Skin epidermis (tissue), 12 donors: Measurements from ENCODE around the gene CHRNA7.
A peak's percentile ranks its signal among the peaks of the same experiment; 100 is the strongest.

ENCODE experiments used
- H3K27ac ChIP-seq, 21 experiments: fragments of 200-600 bp; sonication (generic) in 11 of 21; one replicate each; pipeline ENCODE4 v1.5.0; 2020; ENCODE audit warnings: mild to moderate bottlenecking in 3 of 21, inconsistent platforms in 2 of 21, moderate library complexity in 2 of 21
- H3K4me3 ChIP-seq, 7 experiments: fragments of 200-600 bp; sonication (generic) in 2 of 7; one replicate each; pipeline ENCODE4 v1.5.0; 2020; ENCODE audit warnings: inconsistent platforms in 2 of 7, mild to moderate bottlenecking in 2 of 7, moderate library complexity in 1 of 7

CHRNA7 gene

GRCh38 chr15:32057876-32058425 is 27.6 kb downstream of the CHRNA7 start:
- no peak overlapping the region for H3K27ac ChIP-seq
- no peak overlapping the region for H3K4me3 ChIP-seq

DNA sequence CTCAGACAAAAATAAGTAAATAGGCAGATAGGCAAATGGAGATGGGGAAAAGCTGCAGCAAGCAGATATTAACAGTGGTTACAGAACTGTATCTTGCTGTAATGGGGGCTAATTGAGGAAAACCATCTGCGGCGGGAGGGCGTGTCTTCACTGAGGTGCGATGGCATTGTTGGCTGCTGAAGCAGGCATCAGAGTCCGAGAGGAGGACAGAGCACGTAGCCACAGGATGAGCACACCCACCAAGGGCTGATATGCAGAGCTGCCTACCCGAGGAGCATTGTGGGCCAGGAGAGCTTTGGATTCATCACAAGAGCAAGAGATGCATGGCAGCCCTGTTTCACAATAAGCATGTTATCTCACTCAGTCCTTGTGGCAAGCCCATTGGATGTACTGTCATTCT is 30.4 kb downstream of the CHRNA7 start:
- Histone ChIP-seq H3K27ac (no peak overlapping the region), H3K4me3 (no peak overlapping the region)

DNA sequence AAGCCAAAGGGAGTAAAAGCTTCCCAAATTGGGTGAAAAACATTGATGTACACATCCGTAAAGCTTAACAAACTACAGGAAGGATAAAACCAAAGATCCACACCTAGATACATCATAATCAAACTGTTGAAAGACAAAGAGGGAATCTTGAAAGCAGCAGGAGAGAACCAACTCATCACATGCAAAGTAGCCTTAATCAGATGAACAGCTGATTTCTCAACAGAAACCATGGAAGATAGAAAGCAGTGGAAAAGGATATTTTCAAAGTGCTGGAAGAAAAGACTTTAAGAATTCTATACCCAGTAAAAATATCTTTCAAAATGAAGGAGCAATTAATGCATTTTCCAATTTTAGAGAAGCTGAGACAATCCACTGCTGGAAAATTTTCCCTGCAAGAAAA is 36.8 kb downstream of the CHRNA7 start:
- Histone ChIP-seq H3K27ac (no peak overlapping the region), H3K4me3 (no peak overlapping the region)

DNA sequence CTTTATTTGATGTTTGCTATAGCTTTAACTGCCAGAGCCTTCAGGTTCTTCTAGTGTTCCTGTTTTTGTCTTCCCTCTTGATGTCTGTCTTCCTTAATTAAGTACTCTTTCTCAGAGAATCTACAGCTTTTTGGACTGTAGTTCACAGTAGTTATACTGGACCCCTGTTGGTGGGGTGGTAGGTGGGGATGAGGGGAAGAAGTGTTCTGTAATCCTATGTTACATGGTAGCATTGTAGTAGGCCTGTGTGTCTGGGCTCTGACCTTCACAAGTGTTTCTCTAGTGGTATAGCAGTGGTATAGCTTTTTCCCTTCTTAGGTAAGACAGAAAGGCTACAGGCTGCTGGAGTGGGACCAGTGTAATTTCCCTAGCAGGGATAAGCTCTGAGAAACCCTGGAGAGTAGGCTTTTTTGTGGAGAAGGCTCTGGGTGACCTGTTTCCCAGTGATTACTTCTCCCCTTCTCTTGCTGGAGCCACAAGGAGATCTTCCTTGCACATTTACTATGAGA is 59.6 kb downstream of the CHRNA7 start:
- Histone ChIP-seq H3K4me3 (no peak overlapping the region), H3K27ac (no peak overlapping the region)

DNA sequence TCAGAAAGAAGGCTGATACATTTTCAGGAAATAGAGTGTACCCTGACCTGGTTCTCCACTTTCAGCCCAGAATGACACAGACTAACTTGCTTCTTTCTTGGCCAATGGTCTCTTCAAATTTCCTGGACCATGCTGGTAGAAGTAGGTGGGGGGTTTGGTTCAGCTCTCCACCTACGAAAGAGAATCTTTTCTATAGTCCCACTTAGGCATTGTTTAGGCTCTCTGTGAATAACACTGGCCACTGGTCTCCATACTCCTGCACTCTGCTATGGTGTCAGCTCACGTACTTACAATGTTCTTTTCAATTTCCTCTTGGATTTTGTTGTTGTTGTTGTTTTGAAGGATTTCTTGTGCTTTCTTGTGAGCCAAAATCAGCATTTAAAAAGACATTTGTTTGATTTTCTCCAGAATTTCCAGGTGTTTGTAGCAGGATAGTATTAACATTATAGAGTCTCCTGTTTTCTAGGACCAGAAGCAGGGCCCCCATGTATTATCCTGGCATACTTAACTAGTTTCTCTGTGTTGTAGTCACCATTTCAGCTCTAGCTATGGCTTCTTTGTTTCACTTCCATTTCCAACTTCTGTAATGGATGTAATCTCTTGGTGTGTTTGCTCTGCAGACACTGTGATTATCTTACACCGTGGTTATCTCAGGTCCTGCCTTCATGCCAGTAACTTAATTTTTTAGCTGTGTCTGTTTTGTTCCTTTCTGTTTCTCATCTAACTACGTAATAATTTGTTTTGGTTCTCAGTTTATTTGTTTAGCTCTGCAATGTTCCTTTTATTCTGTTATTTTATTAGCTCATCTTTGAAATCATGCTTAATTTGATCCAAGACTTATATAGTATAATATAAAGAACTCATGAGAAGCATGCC is 61.4 kb downstream of the CHRNA7 start:
- Histone ChIP-seq H3K4me3 (no peak overlapping the region), H3K27ac (peak overlapping the region in 1 of 21 experiments; percentile 16)

DNA sequence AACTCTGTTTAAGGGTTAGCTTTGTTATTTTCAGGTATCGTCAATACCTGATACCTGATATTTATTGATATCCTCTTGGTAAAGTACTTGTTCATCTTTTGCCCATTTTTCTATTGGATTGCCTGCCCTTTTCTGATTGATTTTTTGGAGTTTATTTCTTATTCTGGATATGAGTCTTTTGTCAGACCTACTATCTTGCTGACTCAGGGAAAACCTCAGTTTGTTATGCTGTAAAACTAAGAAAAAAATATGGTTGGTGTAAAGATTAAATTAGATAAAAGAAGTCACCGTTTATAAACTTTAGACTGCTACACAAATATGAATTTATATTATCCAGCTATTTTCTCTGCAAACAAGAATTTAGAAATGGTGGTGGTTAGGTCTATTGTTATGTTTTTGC is 65.9 kb downstream of the CHRNA7 start:
- Histone ChIP-seq H3K27ac (no peak overlapping the region), H3K4me3 (no peak overlapping the region)

DNA sequence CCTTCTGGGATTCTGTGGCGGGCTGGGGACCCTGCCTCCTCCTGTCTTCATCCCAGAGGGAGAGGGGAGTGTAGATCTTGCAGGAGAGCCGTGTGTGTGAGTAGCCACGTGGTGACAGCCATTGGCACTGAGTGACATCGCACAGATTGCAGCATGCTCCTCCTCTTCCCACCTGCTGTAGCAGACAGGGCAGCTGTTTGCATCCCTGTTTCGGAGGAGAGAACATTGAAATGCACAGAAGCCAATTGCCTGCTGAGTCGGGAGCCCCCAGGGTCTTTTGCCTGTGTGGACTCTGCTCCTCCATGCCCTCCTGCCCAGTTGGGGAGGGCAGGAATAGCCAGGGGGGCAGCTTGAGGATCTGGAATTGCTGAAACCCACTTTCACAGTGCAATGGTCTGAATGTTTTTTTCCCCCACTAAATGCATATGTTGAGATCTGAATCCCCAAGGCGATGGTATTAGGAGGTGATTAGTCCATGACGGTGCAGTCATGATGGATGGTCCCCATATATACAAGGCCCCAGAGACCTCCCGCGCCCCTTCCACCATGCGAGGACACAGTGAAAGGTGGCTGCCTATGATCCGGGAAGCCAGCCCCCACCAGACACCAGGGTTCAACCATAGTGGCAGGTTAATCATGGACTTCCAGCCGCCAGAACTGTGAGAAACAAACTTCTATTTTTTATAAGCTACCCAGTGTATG is 66.8 kb downstream of the CHRNA7 start:
- no peak overlapping the region for H3K27ac ChIP-seq

GRCh38 chr15:32098033-32098432 is 67.7 kb downstream of the CHRNA7 start:
- H3K4me3 ChIP-seq: no peak overlapping the region
- H3K27ac ChIP-seq: no peak overlapping the region

More for the DNA sequence above, 66.8 kb downstream of the CHRNA7 start:
- H3K4me3 ChIP-seq: no peak overlapping the region

DNA sequence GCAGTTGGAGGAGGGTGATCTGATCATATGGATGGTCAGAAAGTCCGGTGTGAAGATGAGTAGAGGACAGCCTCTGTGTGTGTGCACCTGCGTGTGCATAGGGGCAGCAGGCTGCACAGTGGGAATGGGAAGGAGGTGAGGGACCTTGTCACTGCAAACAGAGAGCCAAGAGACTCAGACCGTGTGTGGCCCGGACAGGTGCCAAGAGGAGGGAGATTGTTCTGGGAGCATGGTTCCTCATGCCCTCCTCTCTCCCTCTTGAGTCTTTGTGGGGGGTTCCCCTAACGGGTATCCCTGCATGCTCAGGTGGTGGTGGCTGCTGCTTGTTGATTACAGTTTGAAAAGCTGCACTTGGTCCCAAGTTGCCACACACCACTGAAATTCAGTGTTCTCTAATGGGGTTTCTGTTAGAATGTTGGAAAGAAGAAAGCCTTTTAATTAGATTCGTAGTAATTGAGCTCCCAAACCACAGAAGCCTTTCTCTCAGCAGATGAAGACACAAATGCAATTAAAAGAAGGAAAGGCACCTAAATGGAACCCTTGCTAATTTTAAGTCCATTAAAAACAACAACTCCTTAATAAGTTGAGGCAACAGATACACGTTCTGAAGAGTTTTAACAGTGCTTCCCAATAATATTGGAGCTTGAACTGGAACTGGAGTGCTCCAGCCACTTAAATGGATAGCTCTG is 68.9 kb downstream of the CHRNA7 start:
- H3K27ac ChIP-seq: no peak overlapping the region
- H3K4me3 ChIP-seq: no peak overlapping the region

GRCh38 chr15:32099956-32100684 is 69.8 kb downstream of the CHRNA7 start:
- Histone ChIP-seq H3K27ac (no peak overlapping the region), H3K4me3 (no peak overlapping the region)

DNA sequence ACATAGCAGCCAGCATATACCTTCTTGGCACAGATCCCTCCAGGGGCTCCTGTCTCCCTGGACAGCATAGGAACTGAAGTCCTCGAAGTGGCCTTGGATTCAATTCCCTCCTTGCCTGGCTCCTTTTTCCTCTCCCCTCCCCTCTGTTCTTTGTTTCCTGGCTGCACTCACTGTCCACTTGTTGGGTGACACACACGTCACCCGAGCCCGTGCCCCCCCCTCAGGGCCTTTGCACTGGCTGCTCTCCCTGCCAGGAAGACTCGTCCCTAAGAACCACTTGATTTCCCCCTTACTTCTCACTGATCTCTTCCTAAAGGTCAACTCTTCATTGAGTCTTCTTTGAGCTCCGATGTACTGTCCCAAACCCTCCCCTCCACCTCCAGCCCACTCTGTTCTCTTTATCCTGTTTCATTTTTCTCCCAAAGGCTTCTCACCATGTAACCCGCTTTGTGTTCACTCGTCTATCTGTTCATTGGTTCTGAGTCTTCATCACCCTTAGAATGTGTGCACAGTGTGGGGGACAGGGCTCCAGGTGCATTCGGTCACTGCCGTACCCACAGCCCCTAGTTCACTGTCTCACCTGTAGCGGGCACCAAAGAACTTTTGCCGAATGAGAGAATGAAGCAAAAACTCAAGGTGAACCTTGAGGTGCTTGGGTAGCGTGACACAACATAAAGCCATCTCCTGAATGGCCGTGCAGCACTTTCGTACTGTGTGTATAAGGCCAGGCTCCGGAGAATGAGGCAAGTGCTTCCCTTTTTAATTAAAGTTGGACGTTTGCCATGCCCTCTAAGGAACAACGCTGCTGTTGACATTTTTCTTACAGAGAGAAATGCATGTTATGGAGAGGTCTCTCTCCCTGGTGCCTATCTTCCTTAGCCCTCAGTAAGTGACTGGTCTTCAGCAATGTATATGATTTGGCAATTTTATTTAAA is 74.0 kb downstream of the CHRNA7 start:
- no peak overlapping the region for H3K4me3 ChIP-seq

GRCh38 chr15:32105258-32106241 is 75.2 kb downstream of the CHRNA7 start:
- H3K27ac ChIP-seq: no peak overlapping the region
- no peak overlapping the region for H3K4me3 ChIP-seq

More for the DNA sequence above, 74.0 kb downstream of the CHRNA7 start:
- H3K27ac ChIP-seq: no peak overlapping the region

- H3K27ac ChIP-seq: no peak overlapping the region
- H3K4me3 ChIP-seq: no peak overlapping the region
Observed at GRCh38 chr15:32106401-32107381, 76.4 kb downstream of the CHRNA7 start.

GRCh38 chr15:32107477-32108080 is 77.3 kb downstream of the CHRNA7 start:
- Histone ChIP-seq H3K4me3 (no peak overlapping the region), H3K27ac (no peak overlapping the region)

GRCh38 chr15:32108661-32109060 is 78.3 kb downstream of the CHRNA7 start:
- no peak overlapping the region for H3K27ac ChIP-seq

GRCh38 chr15:32112101-32112500 is 81.8 kb downstream of the CHRNA7 start:
- Histone ChIP-seq H3K4me3 (no peak overlapping the region), H3K27ac (no peak overlapping the region)

More at GRCh38 chr15:32108661-32109060, 78.3 kb downstream of the CHRNA7 start:
- H3K4me3 ChIP-seq: no peak overlapping the region
